Effector memory CD4-positive, alpha-beta T cell (primary cell): ENCODE data around the gene IGDCC3.

ENCODE experiments used
- DNase-seq, 3 donors: peaks; one replicate each; pipeline ENCODE4 v3.0.0-alpha.2; 2020
- H3K27ac ChIP-seq: 2 replicates; pipeline ENCODE4 v1.7.0; 2013; ENCODE audit warnings: mild to moderate bottlenecking, low read length, moderate library complexity; ENCODE audit not compliant: insufficient read depth, poor library complexity, severe bottlenecking
- H3K27me3 ChIP-seq: replicated peaks from 2 replicates; pipeline ENCODE4 v1.7.0; 2013; ENCODE audit warnings: mild to moderate bottlenecking, low read length; ENCODE audit not compliant: insufficient read depth, control insufficient read depth, poor library complexity, severe bottlenecking
- H3K36me3 ChIP-seq: 2 replicates; pipeline ENCODE4 v1.7.0; 2013; ENCODE audit warnings: mild to moderate bottlenecking, low read length, moderate library complexity; ENCODE audit not compliant: control insufficient read depth, insufficient read depth
- H3K4me1 ChIP-seq: 2 replicates; pipeline ENCODE4 v1.7.0; 2013; ENCODE audit warnings: low read length, mild to moderate bottlenecking; ENCODE audit not compliant: control insufficient read depth, insufficient read depth, poor library complexity, severe bottlenecking
- H3K4me3 ChIP-seq: 2 replicates; pipeline ENCODE4 v1.7.0; 2013; ENCODE audit warnings: low read length, low read depth, mild to moderate bottlenecking; ENCODE audit not compliant: insufficient read depth, poor library complexity, severe bottlenecking
- H3K9me3 ChIP-seq: 2 replicates; pipeline ENCODE4 v1.7.0; 2013; ENCODE audit warnings: mild to moderate bottlenecking, low read length, moderate library complexity; ENCODE audit not compliant: control insufficient read depth

IGDCC3 gene

GRCh38 chr15:65344914-65345275 is 32.9 kb downstream of the IGDCC3 start:
- no peaks in the 10 kb centered on the region for H3K4me1 ChIP-seq
- H3K27ac ChIP-seq = no peak overlapping the region
- no peak for DNase-seq
- no peak overlapping the region for H3K4me3 ChIP-seq
- no peaks in the 10 kb centered on the region for H3K36me3 ChIP-seq
- no peaks in the 10 kb centered on the region for H3K9me3 ChIP-seq
- no peaks in the 10 kb centered on the region for H3K27me3 ChIP-seq

GRCh38 chr15:65344214-65344913 is 33.4 kb downstream of the IGDCC3 start:
- Histone ChIP-seq H3K27ac (no peak overlapping the region), H3K4me3 (no peak overlapping the region), H3K36me3 (no peaks in the 10 kb centered on the region), H3K9me3 (no peaks in the 10 kb centered on the region), H3K27me3 (no peaks in the 10 kb centered on the region), H3K4me1 (no peaks in the 10 kb centered on the region)
- DNase-seq = no peak

- Histone ChIP-seq H3K36me3 (no peaks in the 10 kb centered on the region), H3K27me3 (no peaks in the 10 kb centered on the region), H3K4me3 (no peak overlapping the region), H3K9me3 (no peaks in the 10 kb centered on the region), H3K27ac (no peak overlapping the region), H3K4me1 (no peaks in the 10 kb centered on the region)
- DNase-seq = no peak
These were observed 34.3 kb downstream of the IGDCC3 start for GRCh38 chr15:65343374-65343981.

GRCh38 chr15:65342493-65342892 is 35.3 kb downstream of the IGDCC3 start:
- H3K4me3 ChIP-seq = no peak overlapping the region
- no peak overlapping the region for H3K27ac ChIP-seq
- DNase-seq = no peak
- no peaks in the 10 kb centered on the region for H3K9me3 ChIP-seq
- H3K27me3 ChIP-seq = no peaks in the 10 kb centered on the region
- H3K36me3 ChIP-seq = no peaks in the 10 kb centered on the region
- no peaks in the 10 kb centered on the region for H3K4me1 ChIP-seq

DNA sequence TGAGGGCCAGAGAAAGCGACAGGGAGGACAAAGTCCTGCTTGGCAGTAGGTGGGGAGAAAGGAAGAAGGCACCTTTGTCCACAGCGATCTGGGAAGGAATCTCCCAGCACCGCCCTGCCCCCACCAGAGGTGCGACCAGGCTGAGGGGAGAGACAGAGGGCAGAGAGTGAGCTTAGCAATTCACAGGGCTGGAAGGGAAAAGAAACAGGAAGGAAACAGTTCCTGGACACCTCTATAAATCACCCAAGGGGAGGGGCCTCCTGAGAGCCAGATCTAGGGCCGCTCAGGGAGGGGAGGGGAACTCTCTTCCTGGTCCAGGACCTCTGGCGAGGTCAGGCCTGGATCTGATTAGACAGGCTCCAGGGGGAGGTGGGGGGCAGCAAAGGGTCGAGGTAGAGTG is 37.9 kb downstream of the IGDCC3 start:
- Histone ChIP-seq H3K27me3 (no peaks in the 10 kb centered on the region), H3K4me1 (no peaks in the 10 kb centered on the region)

DNA sequence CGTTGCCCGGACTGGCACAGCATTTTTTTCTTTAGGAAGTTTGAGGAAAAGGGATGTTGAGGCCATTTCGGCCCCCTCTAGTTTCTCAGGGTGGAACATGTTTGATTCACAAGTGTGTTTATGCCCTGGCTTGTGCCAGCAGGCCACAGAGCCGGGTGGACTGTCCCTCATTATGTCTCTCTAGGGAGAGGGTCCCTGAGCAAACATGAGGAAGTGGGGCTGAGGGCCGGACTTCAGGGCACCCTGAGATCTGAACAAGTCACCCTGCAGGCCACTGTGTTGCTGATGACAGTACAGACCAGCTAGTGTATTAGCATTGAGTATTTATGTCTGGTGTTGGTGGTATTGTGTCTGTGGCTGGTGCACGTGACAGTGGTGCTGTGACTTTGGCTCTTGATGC is 38.4 kb downstream of the IGDCC3 start:
- no peaks in the 10 kb centered on the region for H3K36me3 ChIP-seq
- H3K4me1 ChIP-seq = no peaks in the 10 kb centered on the region
- no peaks in the 10 kb centered on the region for H3K27me3 ChIP-seq
- DNase-seq = no peak
- no peak overlapping the region for H3K4me3 ChIP-seq
- no peaks in the 10 kb centered on the region for H3K9me3 ChIP-seq
- no peak overlapping the region for H3K27ac ChIP-seq

More for the DNA sequence above, 37.9 kb downstream of the IGDCC3 start:
- no peak for DNase-seq
- Histone ChIP-seq H3K36me3 (no peaks in the 10 kb centered on the region), H3K9me3 (no peaks in the 10 kb centered on the region), H3K27ac (no peak overlapping the region), H3K4me3 (no peak overlapping the region)

GRCh38 chr15:65338823-65339222 is 39.0 kb downstream of the IGDCC3 start:
- Histone ChIP-seq H3K4me3 (no peak overlapping the region), H3K27me3 (no peaks in the 10 kb centered on the region), H3K36me3 (no peaks in the 10 kb centered on the region), H3K27ac (no peak overlapping the region), H3K9me3 (no peaks in the 10 kb centered on the region), H3K4me1 (no peaks in the 10 kb centered on the region)
- DNase-seq = no peak

- Histone ChIP-seq H3K4me3 (no peak overlapping the region), H3K36me3 (no peaks in the 10 kb centered on the region), H3K9me3 (no peaks in the 10 kb centered on the region), H3K27ac (no peak overlapping the region), H3K4me1 (no peaks in the 10 kb centered on the region), H3K27me3 (no peaks in the 10 kb centered on the region)
- no peak for DNase-seq
These were observed 39.4 kb downstream of the IGDCC3 start for GRCh38 chr15:65338366-65338765.

- Histone ChIP-seq H3K27me3 (no peaks in the 10 kb centered on the region), H3K27ac (no peak overlapping the region), H3K36me3 (no peaks in the 10 kb centered on the region), H3K4me1 (no peaks in the 10 kb centered on the region), H3K9me3 (no peaks in the 10 kb centered on the region), H3K4me3 (no peak overlapping the region)
- DNase-seq = no peak
These were observed 40.2 kb downstream of the IGDCC3 start for GRCh38 chr15:65337436-65338070.
